Endodermal cell (in vitro differentiated cells): ENCODE measurements around the gene TPK1. TPM values are rescaled to one million over a fixed set of nuclear protein-coding genes. Genes with fewer than 3 reads are reported as not detected.

Source experiments
- DNase-seq: peaks from one replicate; pipeline ENCODE4 v3.0.0-alpha.2; 2017
- H3K27ac ChIP-seq: 2 replicates; pipeline ENCODE4 v1.5.1; 2013; ENCODE audit warnings: mild to moderate bottlenecking, low read depth, low read length, moderate library complexity
- H3K27me3 ChIP-seq: 2 replicates; pipeline ENCODE4 v1.6.1; 2013; ENCODE audit warnings: mild to moderate bottlenecking, low read length, moderate library complexity; ENCODE audit not compliant: insufficient read depth, control insufficient read depth, poor library complexity, severe bottlenecking
- H3K36me3 ChIP-seq: 2 replicates; pipeline ENCODE4 v1.7.0; 2013; ENCODE audit warnings: mild to moderate bottlenecking, low read length, moderate library complexity; ENCODE audit not compliant: control insufficient read depth, insufficient read depth
- H3K4me1 ChIP-seq: one replicate; pipeline ENCODE4 v1.7.0; 2013; ENCODE audit warnings: low read length; ENCODE audit not compliant: control insufficient read depth, insufficient read depth
- H3K4me3 ChIP-seq: 2 replicates; pipeline ENCODE4 v1.5.1; 2013; ENCODE audit warnings: mild to moderate bottlenecking, low read length, moderate library complexity
- H3K9ac ChIP-seq: 2 replicates; pipeline ENCODE4 v1.6.1; 2013; ENCODE audit warnings: mild to moderate bottlenecking, low read length, moderate library complexity; ENCODE audit not compliant: poor library complexity, severe bottlenecking; ENCODE audit errors: extremely low read depth
- H3K9me3 ChIP-seq: 2 replicates; pipeline ENCODE4 v1.6.1; 2013; ENCODE audit warnings: mild to moderate bottlenecking, low read length, moderate library complexity; ENCODE audit not compliant: control insufficient read depth
- H3K27ac Mint-ChIP-seq: 2 replicates; pipeline ENCODE4 v1.8.0; 2020; ENCODE audit warnings: mixed read lengths
- H3K27me3 Mint-ChIP-seq: 2 replicates; pipeline ENCODE4 v1.8.0; 2021; ENCODE audit warnings: mild to moderate bottlenecking, mixed read lengths; ENCODE audit not compliant: insufficient read depth
- H3K36me3 Mint-ChIP-seq: 2 replicates; pipeline ENCODE4 v1.8.0; 2020; ENCODE audit warnings: low read depth, mixed read lengths
- H3K4me1 Mint-ChIP-seq: 2 replicates; pipeline ENCODE4 v1.8.0; 2020; ENCODE audit warnings: mixed read lengths
- H3K4me3 Mint-ChIP-seq: 2 replicates; pipeline ENCODE4 v1.8.0; 2020; ENCODE audit warnings: mild to moderate bottlenecking, moderate library complexity, mixed read lengths
- H3K9me3 Mint-ChIP-seq: 2 replicates; pipeline ENCODE4 v1.8.0; 2020; ENCODE audit warnings: mild to moderate bottlenecking, mixed read lengths
- CTCF ChIP-seq: fragments of 200-600 bp; sonication (generic); conservative IDR thresholded peaks from 2 replicates; pipeline ENCODE4 v1.5.0; 2021; ENCODE audit warnings: antibody characterized with exemption, mild to moderate bottlenecking
- WGBS, 2 experiments: methylation state at CpG; one replicate each; pipeline versions ENCODE4 v1.1.5 to v1.1.7; 2013; ENCODE audit warnings: missing lambda C conversion rate in 2 of 2, mixed read lengths in 1 of 2; ENCODE audit not compliant: insufficient coverage in 1 of 2, insufficient read length in 1 of 2; 5-methylcytosine and 5-hydroxymethylcytosine counted together
- total RNA-seq, 2 donors: library from RNA; stranded (reverse); fragmentation: NEBNext Ultra II Directional in 1 of 2; extraction: Animal tissue kit (Norgen Biotek cat#: 25700) in 1 of 2; gene quantifications; 2 replicates in 1 of 2; 3 replicates in 1 of 2; pipeline ENCODE4 v1.2.1, GENCODE V29; 2021

Gene TPK1
- total RNA-seq, 2 donors from 2014 or later: 9.7 TPM

DNA sequence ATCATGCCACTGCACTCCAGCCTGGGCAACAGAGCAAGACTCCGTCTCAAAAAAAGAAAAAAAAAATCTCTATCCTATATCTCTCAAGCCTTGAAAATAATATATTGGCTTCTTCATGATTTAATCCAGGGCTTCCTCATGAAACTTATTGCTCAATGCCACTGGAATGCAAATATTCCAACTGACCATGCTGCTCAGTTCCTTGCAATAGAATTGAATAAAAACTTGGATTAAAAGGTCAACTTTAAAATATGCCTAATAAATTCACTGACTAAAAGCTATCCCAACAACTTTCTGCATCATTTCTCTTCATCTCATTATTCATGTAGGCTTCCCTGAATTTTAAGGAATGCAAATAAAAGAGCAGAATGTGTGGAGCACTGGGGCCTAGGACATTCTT lies 390.3 kb downstream of the TPK1 start:
- Mint-ChIP-seq H3K4me3 (no peak overlapping the region), H3K27me3 (no peaks in the 10 kb centered on the region), H3K27ac (no peak overlapping the region), H3K4me1 (no peaks in the 10 kb centered on the region), H3K9me3 (no peaks in the 10 kb centered on the region), H3K36me3 (no peaks in the 10 kb centered on the region)
- no peaks in the 10 kb centered on the region for H3K27me3 ChIP-seq
- no peak overlapping the region for H3K9ac ChIP-seq
- DNase-seq: no peak
- TF ChIP-seq CTCF: no peak
- 91% methylated on average over 1 of the region's 1 CpG; no CpG with 5 or more reads in 1 of the 2 experiments for WGBS, 2 experiments
- no peaks in the 10 kb centered on the region for H3K4me1 ChIP-seq
- no peak overlapping the region for H3K4me3 ChIP-seq
- H3K27ac ChIP-seq: no peak overlapping the region
- H3K9me3 ChIP-seq: no peaks in the 10 kb centered on the region
- H3K36me3 ChIP-seq: no peaks in the 10 kb centered on the region

- H3K36me3 Mint-ChIP-seq: no peaks in the 10 kb centered on the region
- Histone ChIP-seq H3K9me3 (no peaks in the 10 kb centered on the region), H3K27me3 (no peaks in the 10 kb centered on the region), H3K9ac (no peak overlapping the region), H3K36me3 (no peaks in the 10 kb centered on the region), H3K4me3 (no peak overlapping the region), H3K4me1 (no peaks in the 10 kb centered on the region), H3K27ac (no peak overlapping the region)
- H3K4me1 Mint-ChIP-seq: peaks cover 11% of the 10 kb centered on the region
- 76 to 85% methylated on average over 5 of the region's 5 CpGs for WGBS, 2 experiments
- H3K27ac Mint-ChIP-seq: no peak overlapping the region
- no peak for TF ChIP-seq CTCF
- DNase-seq: no peak
- no peaks in the 10 kb centered on the region for H3K9me3 Mint-ChIP-seq
- H3K27me3 Mint-ChIP-seq: no peaks in the 10 kb centered on the region
- no peak overlapping the region for H3K4me3 Mint-ChIP-seq
Observed at GRCh38 chr7:144439717-144440205, 396.1 kb downstream of the TPK1 start.

GRCh38 chr7:144438759-144439158 lies 397.1 kb downstream of the TPK1 start:
- H3K4me1 ChIP-seq: no peaks in the 10 kb centered on the region
- H3K36me3 ChIP-seq: no peaks in the 10 kb centered on the region
- Mint-ChIP-seq H3K27ac (no peak overlapping the region), H3K4me1 (peaks cover 11% of the 10 kb centered on the region), H3K36me3 (no peaks in the 10 kb centered on the region), H3K4me3 (no peak overlapping the region), H3K9me3 (no peaks in the 10 kb centered on the region), H3K27me3 (no peaks in the 10 kb centered on the region)
- no peaks in the 10 kb centered on the region for H3K27me3 ChIP-seq
- no peak overlapping the region for H3K27ac ChIP-seq
- H3K9me3 ChIP-seq: no peaks in the 10 kb centered on the region
- no peak overlapping the region for H3K4me3 ChIP-seq
- WGBS, 2 experiments: 93 to 100% methylated on average over 2 to 3 of the region's 3 CpGs
- no peak overlapping the region for H3K9ac ChIP-seq
- TF ChIP-seq CTCF: no peak
- no peak for DNase-seq
